ENCODE data around the gene NTSR2.

DNA sequence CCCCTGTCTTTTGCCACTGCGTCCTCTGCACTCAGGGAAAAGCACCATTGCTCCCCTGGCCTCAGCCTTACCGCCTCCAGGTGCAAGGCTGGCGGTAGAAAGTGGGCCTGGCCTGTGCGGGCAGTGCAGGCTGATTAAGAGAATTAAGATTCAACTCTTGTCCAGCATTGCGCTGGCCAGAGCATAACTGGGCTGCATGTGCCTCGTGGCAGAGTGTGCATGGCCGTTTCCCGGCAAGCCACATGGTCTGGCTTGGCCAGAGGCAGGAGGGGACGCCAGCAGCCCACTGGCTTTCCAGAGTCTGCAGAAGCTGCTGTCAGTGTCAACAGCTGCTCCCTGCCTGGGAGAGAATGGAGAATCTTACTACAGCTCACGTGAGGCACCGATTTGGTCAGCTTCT is 12.3 kb downstream of the NTSR2 start:
- TF ChIP-seq, protein P1, sequence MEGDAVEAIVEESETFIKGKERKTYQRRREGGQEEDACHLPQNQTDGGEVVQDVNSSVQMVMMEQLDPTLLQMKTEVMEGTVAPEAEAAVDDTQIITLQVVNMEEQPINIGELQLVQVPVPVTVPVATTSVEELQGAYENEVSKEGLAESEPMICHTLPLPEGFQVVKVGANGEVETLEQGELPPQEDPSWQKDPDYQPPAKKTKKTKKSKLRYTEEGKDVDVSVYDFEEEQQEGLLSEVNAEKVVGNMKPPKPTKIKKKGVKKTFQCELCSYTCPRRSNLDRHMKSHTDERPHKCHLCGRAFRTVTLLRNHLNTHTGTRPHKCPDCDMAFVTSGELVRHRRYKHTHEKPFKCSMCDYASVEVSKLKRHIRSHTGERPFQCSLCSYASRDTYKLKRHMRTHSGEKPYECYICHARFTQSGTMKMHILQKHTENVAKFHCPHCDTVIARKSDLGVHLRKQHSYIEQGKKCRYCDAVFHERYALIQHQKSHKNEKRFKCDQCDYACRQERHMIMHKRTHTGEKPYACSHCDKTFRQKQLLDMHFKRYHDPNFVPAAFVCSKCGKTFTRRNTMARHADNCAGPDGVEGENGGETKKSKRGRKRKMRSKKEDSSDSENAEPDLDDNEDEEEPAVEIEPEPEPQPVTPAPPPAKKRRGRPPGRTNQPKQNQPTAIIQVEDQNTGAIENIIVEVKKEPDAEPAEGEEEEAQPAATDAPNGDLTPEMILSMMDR (IDR thresholded peaks at IDR 0.05): no peak
- TF ChIP-seq POLR2A (IDR thresholded peaks at IDR 0.05) (no peak), POLR2AphosphoS5 (IDR thresholded peaks at IDR 0.05) (no peak)
